Neural crest cell (in vitro differentiated cells): ENCODE measurements around the gene TTN. TPM values are rescaled to one million over a fixed set of nuclear protein-coding genes. Genes with fewer than 3 reads are reported as not detected.

Experiments used
- DNase-seq: peaks from one replicate; pipeline ENCODE4 v3.0.0; 2021; ENCODE audit warnings: low read depth, mixed read lengths, low spot score
- H3K27ac Mint-ChIP-seq: one replicate; pipeline ENCODE4 v1.8.0; 2021; ENCODE audit warnings: mild to moderate bottlenecking, mixed read lengths; ENCODE audit not compliant: unreplicated experiment
- H3K27me3 Mint-ChIP-seq: 2 replicates; pipeline ENCODE4 v1.8.0; 2021; ENCODE audit warnings: low read depth, mild to moderate bottlenecking, mixed read lengths
- H3K36me3 Mint-ChIP-seq: 2 replicates; pipeline ENCODE4 v1.8.0; 2021; ENCODE audit warnings: low read depth, mild to moderate bottlenecking, mixed read lengths
- H3K4me1 Mint-ChIP-seq: 2 replicates; pipeline ENCODE4 v1.8.0; 2021; ENCODE audit warnings: mixed read lengths
- H3K4me3 Mint-ChIP-seq: one replicate; pipeline ENCODE4 v1.8.0; 2021; ENCODE audit warnings: mild to moderate bottlenecking, mixed read lengths
- H3K9me3 Mint-ChIP-seq: 2 replicates; pipeline ENCODE4 v1.8.0; 2021; ENCODE audit warnings: mixed read lengths
- total RNA-seq: library from RNA; stranded (reverse); gene quantifications from 2 replicates; pipeline ENCODE4 v1.2.1, GENCODE V29; 2021
- TF ChIP-seq, protein P1 (sequence below): fragments of 200-600 bp; sonication (generic); conservative IDR thresholded peaks from 2 replicates; pipeline ENCODE4 v1.5.0; 2021; ENCODE audit warnings: antibody characterized with exemption, mild to moderate bottlenecking

TTN gene
- total RNA-seq, 1 donor from 2014 or later: under 0.01 TPM

DNA sequence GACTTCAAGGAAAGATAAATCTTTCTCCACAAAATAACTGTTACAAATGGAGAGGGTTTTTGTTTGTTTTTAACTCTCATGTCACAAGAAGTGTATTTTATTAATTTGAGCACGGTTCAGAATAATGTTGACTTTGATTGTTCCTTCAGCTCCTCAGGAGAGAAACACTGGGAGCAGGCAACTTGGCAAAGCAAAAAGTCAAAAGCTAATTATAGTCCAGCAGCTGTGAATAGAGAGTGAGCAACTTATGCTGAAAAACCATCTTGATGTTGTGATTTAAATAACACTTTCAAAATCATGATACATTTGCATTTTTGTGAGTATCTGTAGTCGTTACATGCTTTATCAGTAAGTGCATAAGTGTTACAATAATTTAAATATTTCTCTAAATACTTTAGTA lies 37.5 kb upstream of the TTN start:
- H3K4me3 Mint-ChIP-seq: no peak overlapping the region
- no peaks in the 10 kb centered on the region for H3K4me1 Mint-ChIP-seq
- H3K9me3 Mint-ChIP-seq: no peaks in the 10 kb centered on the region
- no peaks in the 10 kb centered on the region for H3K36me3 Mint-ChIP-seq
- no peak for DNase-seq
- H3K27me3 Mint-ChIP-seq: no peaks in the 10 kb centered on the region
- H3K27ac Mint-ChIP-seq: no peak overlapping the region
- TF ChIP-seq, protein P1, sequence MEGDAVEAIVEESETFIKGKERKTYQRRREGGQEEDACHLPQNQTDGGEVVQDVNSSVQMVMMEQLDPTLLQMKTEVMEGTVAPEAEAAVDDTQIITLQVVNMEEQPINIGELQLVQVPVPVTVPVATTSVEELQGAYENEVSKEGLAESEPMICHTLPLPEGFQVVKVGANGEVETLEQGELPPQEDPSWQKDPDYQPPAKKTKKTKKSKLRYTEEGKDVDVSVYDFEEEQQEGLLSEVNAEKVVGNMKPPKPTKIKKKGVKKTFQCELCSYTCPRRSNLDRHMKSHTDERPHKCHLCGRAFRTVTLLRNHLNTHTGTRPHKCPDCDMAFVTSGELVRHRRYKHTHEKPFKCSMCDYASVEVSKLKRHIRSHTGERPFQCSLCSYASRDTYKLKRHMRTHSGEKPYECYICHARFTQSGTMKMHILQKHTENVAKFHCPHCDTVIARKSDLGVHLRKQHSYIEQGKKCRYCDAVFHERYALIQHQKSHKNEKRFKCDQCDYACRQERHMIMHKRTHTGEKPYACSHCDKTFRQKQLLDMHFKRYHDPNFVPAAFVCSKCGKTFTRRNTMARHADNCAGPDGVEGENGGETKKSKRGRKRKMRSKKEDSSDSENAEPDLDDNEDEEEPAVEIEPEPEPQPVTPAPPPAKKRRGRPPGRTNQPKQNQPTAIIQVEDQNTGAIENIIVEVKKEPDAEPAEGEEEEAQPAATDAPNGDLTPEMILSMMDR: no peak

DNA sequence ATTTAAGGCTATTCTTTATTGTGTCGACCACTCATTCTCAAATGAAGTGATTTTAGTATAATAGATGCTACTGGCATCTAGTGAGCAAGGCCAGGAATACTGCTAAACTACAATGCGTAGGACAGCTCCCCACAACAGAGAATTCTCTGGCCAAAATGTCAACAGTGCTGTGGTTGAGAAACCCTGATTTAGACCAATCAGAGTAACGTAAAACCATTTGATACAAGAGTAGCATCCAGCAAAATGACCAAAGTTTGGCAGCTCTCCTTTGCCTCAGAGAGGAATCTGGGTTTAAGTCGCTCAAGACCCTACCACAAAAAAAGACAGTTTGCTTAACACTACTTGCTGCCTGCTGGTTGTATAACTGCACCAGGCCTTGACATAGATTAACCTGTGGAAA lies 37.0 kb upstream of the TTN start:
- Mint-ChIP-seq H3K4me1 (no peaks in the 10 kb centered on the region), H3K27ac (no peak overlapping the region), H3K4me3 (no peak overlapping the region), H3K9me3 (no peaks in the 10 kb centered on the region), H3K27me3 (no peaks in the 10 kb centered on the region), H3K36me3 (no peaks in the 10 kb centered on the region)
- DNase-seq: no peak
- TF ChIP-seq, protein P1: no peak

DNA sequence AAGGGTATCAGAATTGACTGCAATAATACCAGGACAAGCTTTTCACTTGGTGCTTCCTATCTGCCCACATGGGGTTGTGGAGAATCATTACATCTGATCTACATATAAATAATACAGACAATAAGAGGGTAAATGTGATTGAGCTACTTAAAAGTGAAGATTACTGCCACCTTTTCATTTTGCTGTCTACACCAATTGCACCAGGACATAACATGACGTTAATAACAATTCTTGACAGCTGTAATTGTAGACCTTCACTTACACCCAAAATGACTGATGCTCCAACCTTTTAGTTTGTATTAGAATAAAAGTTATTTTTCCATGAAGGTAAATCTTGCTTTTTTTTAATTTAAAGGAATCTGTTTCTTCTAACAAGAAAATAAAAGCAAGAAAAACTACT lies 36.5 kb upstream of the TTN start:
- Mint-ChIP-seq H3K4me1 (no peaks in the 10 kb centered on the region), H3K27me3 (no peaks in the 10 kb centered on the region), H3K9me3 (no peaks in the 10 kb centered on the region), H3K27ac (no peak overlapping the region), H3K4me3 (no peak overlapping the region), H3K36me3 (no peaks in the 10 kb centered on the region)
- TF ChIP-seq, protein P1: no peak
- no peak for DNase-seq

DNA sequence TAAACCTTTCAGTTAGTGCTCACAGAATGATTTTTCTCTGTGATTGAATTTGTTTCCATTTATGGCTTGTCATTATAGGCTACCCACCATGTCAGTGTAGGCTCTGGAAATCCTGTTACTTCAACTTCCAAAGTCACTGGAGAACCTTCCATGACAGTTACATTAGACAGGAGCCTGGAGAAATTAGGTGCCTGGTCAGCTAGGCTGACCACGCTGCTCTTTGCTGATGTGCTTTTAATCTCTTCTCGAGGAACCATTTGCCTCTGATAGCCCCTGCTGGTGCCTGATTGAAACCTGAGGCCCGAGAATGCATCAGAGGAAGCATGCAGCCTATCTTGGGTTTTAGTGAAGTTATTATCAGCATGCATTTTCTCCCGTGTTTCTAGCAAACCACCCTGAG lies 29.6 kb upstream of the TTN start:
- Mint-ChIP-seq H3K27me3 (no peaks in the 10 kb centered on the region), H3K9me3 (no peaks in the 10 kb centered on the region), H3K36me3 (no peaks in the 10 kb centered on the region), H3K27ac (no peak overlapping the region), H3K4me1 (no peaks in the 10 kb centered on the region), H3K4me3 (no peak overlapping the region)
- TF ChIP-seq, protein P1: no peak
- DNase-seq: no peak

DNA sequence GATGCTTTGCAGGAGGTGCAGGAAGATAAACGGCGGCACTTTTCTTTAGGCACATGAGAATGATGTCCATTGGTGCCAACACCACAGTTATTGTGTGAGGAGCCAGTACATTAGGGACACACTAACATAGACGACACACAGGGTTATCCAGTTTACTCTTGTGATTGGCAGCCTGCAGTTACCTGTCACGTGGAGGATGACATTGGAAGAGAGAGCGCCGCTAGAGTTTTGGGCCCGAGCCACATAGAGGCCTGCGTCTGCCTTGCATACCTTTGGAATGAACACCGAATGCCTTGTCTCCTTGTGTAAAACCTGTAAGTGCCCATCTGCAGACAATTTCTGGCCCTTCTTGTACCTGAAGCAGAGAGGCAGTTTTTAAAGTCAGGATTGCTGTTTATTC lies 26.9 kb upstream of the TTN start:
- no peaks in the 10 kb centered on the region for H3K27me3 Mint-ChIP-seq
- no peak overlapping the region for H3K27ac Mint-ChIP-seq
- TF ChIP-seq, protein P1: no peak
- DNase-seq: no peak
- H3K4me1 Mint-ChIP-seq: peaks cover 2% of the 10 kb centered on the region
- no peak overlapping the region for H3K4me3 Mint-ChIP-seq
- no peaks in the 10 kb centered on the region for H3K36me3 Mint-ChIP-seq
- H3K9me3 Mint-ChIP-seq: no peaks in the 10 kb centered on the region

DNA sequence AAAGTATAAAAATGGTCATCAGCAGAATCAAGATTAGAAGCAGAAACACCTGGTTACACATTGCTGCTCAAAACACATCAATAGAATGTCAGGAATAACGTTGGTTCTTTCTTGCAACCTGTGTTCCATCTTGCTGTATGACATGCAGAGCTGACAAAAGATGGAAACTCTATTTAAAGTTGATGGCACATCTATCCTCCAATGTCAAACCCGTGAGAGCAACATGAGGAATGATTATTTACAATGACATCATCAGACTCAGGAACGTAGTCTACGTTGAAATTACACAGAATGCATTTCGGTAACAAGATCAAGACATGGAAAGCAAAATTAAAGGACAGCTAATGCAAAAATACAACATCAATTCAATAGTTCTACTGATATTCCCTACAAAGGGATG lies 26.2 kb upstream of the TTN start:
- Mint-ChIP-seq H3K4me3 (no peak overlapping the region), H3K27ac (no peak overlapping the region), H3K4me1 (peaks cover 5% of the 10 kb centered on the region), H3K27me3 (no peaks in the 10 kb centered on the region), H3K36me3 (no peaks in the 10 kb centered on the region), H3K9me3 (no peaks in the 10 kb centered on the region)
- no peak for DNase-seq
- TF ChIP-seq, protein P1: no peak
